Measurements from ENCODE around the gene POLR2J.

POLR2J gene

GRCh38 chr7:102447311-102447710 lies 31.4 kb downstream of the POLR2J start:
- Histone ChIP-seq H3K9me3 (no peaks in the 10 kb centered on the region), H3K27ac (no peak overlapping the region), H3K4me1 (ENCODE audit: control insufficient read depth in 1 of 2, insufficient read depth in 1 of 2, low read depth in 1 of 2, low read length in 1 of 2) (peaks cover 20 to 33% of the 10 kb centered on the region in 2 experiments), H3K4me3 (ENCODE audit: low read depth in 1 of 2, low read length in 1 of 2) (no peak overlapping the region), H3K27me3 (no peaks in the 10 kb centered on the region), H3K36me3 (peaks cover 79% of the 10 kb centered on the region)
- no peak for TF ChIP-seq CTCF (IDR thresholded peaks at IDR 0.05)

- Histone ChIP-seq H3K36me3 (peaks cover 79% of the 10 kb centered on the region), H3K27ac (peak overlapping the region; percentile 18), H3K27me3 (no peaks in the 10 kb centered on the region), H3K4me1 (ENCODE audit: control insufficient read depth in 1 of 2, insufficient read depth in 1 of 2, low read depth in 1 of 2, low read length in 1 of 2) (peaks cover 27 to 40% of the 10 kb centered on the region in 2 experiments), H3K9me3 (no peaks in the 10 kb centered on the region), H3K4me3 (ENCODE audit: low read depth in 1 of 2, low read length in 1 of 2) (no peak overlapping the region)
- no peak for TF ChIP-seq CTCF (IDR thresholded peaks at IDR 0.05)
These were observed 32.1 kb downstream of the POLR2J start for GRCh38 chr7:102446387-102447156.

GRCh38 chr7:102445674-102446071 lies 33.0 kb downstream of the POLR2J start:
- Histone ChIP-seq H3K27ac (peak overlapping the region; percentile 83), H3K9me3 (no peaks in the 10 kb centered on the region), H3K27me3 (no peaks in the 10 kb centered on the region), H3K36me3 (peaks cover 83% of the 10 kb centered on the region), H3K4me3 (ENCODE audit: low read depth in 1 of 2, low read length in 1 of 2) (no peak overlapping the region), H3K4me1 (ENCODE audit: control insufficient read depth in 1 of 2, insufficient read depth in 1 of 2, low read depth in 1 of 2, low read length in 1 of 2) (peaks cover 28 to 42% of the 10 kb centered on the region in 2 experiments)
- no peak for TF ChIP-seq CTCF (IDR thresholded peaks at IDR 0.05)

GRCh38 chr7:102444961-102445673 lies 33.6 kb downstream of the POLR2J start:
- Histone ChIP-seq H3K27ac (peak overlapping the region; percentile 83), H3K4me3 (ENCODE audit: low read depth in 1 of 2, low read length in 1 of 2) (no peak overlapping the region), H3K4me1 (ENCODE audit: control insufficient read depth in 1 of 2, insufficient read depth in 1 of 2, low read depth in 1 of 2, low read length in 1 of 2) (peaks cover 28 to 42% of the 10 kb centered on the region in 2 experiments), H3K27me3 (no peaks in the 10 kb centered on the region), H3K36me3 (peaks cover 83% of the 10 kb centered on the region), H3K9me3 (no peaks in the 10 kb centered on the region)
- no peak for TF ChIP-seq CTCF (IDR thresholded peaks at IDR 0.05)

GRCh38 chr7:102439963-102440795 lies 38.5 kb downstream of the POLR2J start:
- Histone ChIP-seq H3K9me3 (no peaks in the 10 kb centered on the region), H3K27me3 (no peaks in the 10 kb centered on the region), H3K4me3 (ENCODE audit: low read depth in 1 of 2, low read length in 1 of 2) (no peak overlapping the region), H3K4me1 (ENCODE audit: control insufficient read depth in 1 of 2, insufficient read depth in 1 of 2, low read depth in 1 of 2, low read length in 1 of 2) (peaks cover 44 to 55% of the 10 kb centered on the region in 2 experiments), H3K36me3 (peaks cover 78% of the 10 kb centered on the region), H3K27ac (peak overlapping the region; percentile 23)
- TF ChIP-seq CTCF (IDR thresholded peaks at IDR 0.05) = no peak

Data from neutrophil (primary cell).